NCI-H2171 treated with DMSO at 0.1 percent for 48 hours (cell line): ENCODE data around the gene CPLX1.

ENCODE experiments used
- DNase-seq: peaks from one replicate; lab custom pipeline; 2025; lab: John Stamatoyannopoulos, UW

The CPLX1 gene

GRCh38 chr4:832536-832935 lies 6.6 kb upstream of the CPLX1 start:
- no peak for DNase-seq

- DNase-seq = no peak
Measured at GRCh38 chr4:832108-832507, 6.2 kb upstream of the CPLX1 start.

- no peak for DNase-seq
Measured at GRCh38 chr4:831483-831805, 5.5 kb upstream of the CPLX1 start.

- no peak for DNase-seq
Measured at GRCh38 chr4:830601-831482, 4.9 kb upstream of the CPLX1 start.

GRCh38 chr4:829761-830600 lies 4.1 kb upstream of the CPLX1 start:
- DNase-seq = no peak

GRCh38 chr4:829291-829690 lies 3.4 kb upstream of the CPLX1 start:
- no peak for DNase-seq

GRCh38 chr4:828641-829271 lies 2.8 kb upstream of the CPLX1 start:
- DNase-seq = no peak

- no peak for DNase-seq
Measured at GRCh38 chr4:827209-828081, 1.5 kb upstream of the CPLX1 start.

GRCh38 chr4:826508-827208 lies 729 bp upstream of the CPLX1 start:
- no peak for DNase-seq

GRCh38 chr4:825063-825970 lies 612 bp downstream of the CPLX1 start:
- no peak for DNase-seq

- no peak for DNase-seq
Measured at GRCh38 chr4:824461-825062, 1.4 kb downstream of the CPLX1 start.

GRCh38 chr4:823761-824460 lies 2.0 kb downstream of the CPLX1 start:
- DNase-seq = no peak

- no peak for DNase-seq
Measured at GRCh38 chr4:823176-823760, 2.7 kb downstream of the CPLX1 start.

GRCh38 chr4:822361-823175 lies 3.4 kb downstream of the CPLX1 start:
- DNase-seq = no peak

- DNase-seq = no peak
Measured at GRCh38 chr4:821631-822030, 4.3 kb downstream of the CPLX1 start.

- no peak for DNase-seq
Measured at GRCh38 chr4:821181-821591, 4.7 kb downstream of the CPLX1 start.

GRCh38 chr4:820230-821172 lies 5.4 kb downstream of the CPLX1 start:
- no peak for DNase-seq
